ENCODE measurements around the gene GPR146. TPM values are rescaled to one million over a fixed set of nuclear protein-coding genes. Genes with fewer than 3 reads are reported as not detected.

GPR146 gene
- polyA plus RNA-seq, 3 donors = 0.48 to 0.92 (median 0.48) TPM

GRCh38 chr7:1031716-1032455, 12.5 kb upstream of the GPR146 start:
- H3K79me2 ChIP-seq (ENCODE audit: insufficient read depth, low read length) = peaks cover 7% of the 10 kb centered on the region
- Mint-ChIP-seq H3K27me3 (ENCODE audit: low read depth in 3 of 3) (peaks cover 0 to 11% (median 4%) of the 10 kb centered on the region in 3 donors), H3K36me3 (peaks cover 0 to under 1% of the 10 kb centered on the region in 2 donors), H3K27ac (no peak overlapping the region), H3K4me3 (no peak overlapping the region), H3K4me1 (peaks cover 23% of the 10 kb centered on the region), H3K9me3 (peaks cover 0 to 13% (median 8%) of the 10 kb centered on the region in 7 donors)
- peaks cover 0 to 4% of the 10 kb centered on the region in 2 donors for H3K27me3 ChIP-seq (ENCODE audit: control insufficient read depth in 2 of 2, insufficient read depth in 2 of 2, low read length in 2 of 2)
- TF ChIP-seq CTCF (IDR thresholded peaks at IDR 0.05) = no peak
- no peaks in the 10 kb centered on the region for H4K20me1 ChIP-seq (ENCODE audit: insufficient read depth, low read length)
- WGBS (ENCODE audit: insufficient coverage) = 98% methylated on average over 20 of the region's 33 CpGs
- H3K36me3 ChIP-seq (replicated peaks in 1 of 2; ENCODE audit: control insufficient read depth in 1 of 2, insufficient read depth in 2 of 2, low read length in 2 of 2) = no peaks in the 10 kb centered on the region
- H3K4me2 ChIP-seq (replicated peaks; ENCODE audit: extremely low read depth, low read length, poor library complexity, severe bottlenecking) = no peak overlapping the region
- DNase-seq = no peak
- no peak overlapping the region for H3K27ac ChIP-seq (ENCODE audit: low read depth in 1 of 2, low read length in 2 of 2)
- no peak overlapping the region for H3K9ac ChIP-seq (ENCODE audit: insufficient read depth, low read length, poor library complexity, severe bottlenecking)
- no peak overlapping the region for H2AFZ ChIP-seq (ENCODE audit: insufficient read depth, low read depth, low read length, poor library complexity, severe bottlenecking)
- H3K4me3 ChIP-seq (replicated peaks in 1 of 3; ENCODE audit: low read depth in 2 of 3, low read length in 3 of 3) = no peak overlapping the region
- peaks cover 28 to 36% of the 10 kb centered on the region in 2 donors for H3K4me1 ChIP-seq (ENCODE audit: control insufficient read depth in 1 of 2, insufficient read depth in 2 of 2, low read length in 2 of 2)
- intact Hi-C loops (cut with micrococcal nuclease) = no loop called here
- H3K9me3 ChIP-seq (replicated peaks in 1 of 2; ENCODE audit: control insufficient read depth in 1 of 2, insufficient read depth in 1 of 2, low read length in 2 of 2) = peaks cover 5 to 6% of the 10 kb centered on the region in 2 donors

GRCh38 chr7:1032536-1033181, 11.7 kb upstream of the GPR146 start:
- WGBS (ENCODE audit: insufficient coverage) = 95% methylated on average over 23 of the region's 25 CpGs
- no peak overlapping the region for H3K4me3 ChIP-seq (replicated peaks in 1 of 3; ENCODE audit: low read depth in 2 of 3, low read length in 3 of 3)
- no peak overlapping the region for H2AFZ ChIP-seq (ENCODE audit: insufficient read depth, low read depth, low read length, poor library complexity, severe bottlenecking)
- peaks cover 5 to 6% of the 10 kb centered on the region in 2 donors for H3K9me3 ChIP-seq (replicated peaks in 1 of 2; ENCODE audit: control insufficient read depth in 1 of 2, insufficient read depth in 1 of 2, low read length in 2 of 2)
- no peak overlapping the region for H3K4me2 ChIP-seq (replicated peaks; ENCODE audit: extremely low read depth, low read length, poor library complexity, severe bottlenecking)
- intact Hi-C loops (cut with micrococcal nuclease) = no loop called here
- H3K27me3 ChIP-seq (ENCODE audit: control insufficient read depth in 2 of 2, insufficient read depth in 2 of 2, low read length in 2 of 2) = peaks cover 0 to 4% of the 10 kb centered on the region in 2 donors
- H3K79me2 ChIP-seq (ENCODE audit: insufficient read depth, low read length) = peaks cover 3% of the 10 kb centered on the region
- peaks cover 0 to 15% (median 11%) of the 10 kb centered on the region in 7 donors for H3K9me3 Mint-ChIP-seq
- H3K36me3 Mint-ChIP-seq = no peaks in the 10 kb centered on the region
- TF ChIP-seq CTCF (IDR thresholded peaks at IDR 0.05) = no peak
- peaks cover 0 to 11% (median 1%) of the 10 kb centered on the region in 3 donors for H3K27me3 Mint-ChIP-seq (ENCODE audit: low read depth in 3 of 3)
- H4K20me1 ChIP-seq (ENCODE audit: insufficient read depth, low read length) = no peaks in the 10 kb centered on the region
- H3K4me1 ChIP-seq (ENCODE audit: control insufficient read depth in 1 of 2, insufficient read depth in 2 of 2, low read length in 2 of 2) = peaks cover 21 to 29% of the 10 kb centered on the region in 2 donors
- H3K36me3 ChIP-seq (replicated peaks in 1 of 2; ENCODE audit: control insufficient read depth in 1 of 2, insufficient read depth in 2 of 2, low read length in 2 of 2) = no peaks in the 10 kb centered on the region
- no peak overlapping the region for H3K27ac Mint-ChIP-seq
- no peak for DNase-seq
- no peak overlapping the region for H3K27ac ChIP-seq (ENCODE audit: low read depth in 1 of 2, low read length in 2 of 2)
- no peak overlapping the region for H3K4me3 Mint-ChIP-seq
- H3K4me1 Mint-ChIP-seq = peaks cover 17% of the 10 kb centered on the region
- H3K9ac ChIP-seq (ENCODE audit: insufficient read depth, low read length, poor library complexity, severe bottlenecking) = no peak overlapping the region

Data from CD14-positive monocyte (primary cell).